GM19324 (cell line): Measurements from ENCODE around the gene OTOA.
"Not testable (repeated sequence)": the region's sequence is repeated elsewhere in the genome, so short reads cannot be mapped to it uniquely, and the experiment has no call there.

Experiments used
- ATAC-seq: cut with Tn5 transposase; IDR thresholded peaks from one replicate; pipeline ENCODE4 v1.9.1; 2021; ENCODE audit warnings: mild to moderate bottlenecking, moderate library complexity; ENCODE audit not compliant: unreplicated experiment, low FRiP score

OTOA gene

DNA sequence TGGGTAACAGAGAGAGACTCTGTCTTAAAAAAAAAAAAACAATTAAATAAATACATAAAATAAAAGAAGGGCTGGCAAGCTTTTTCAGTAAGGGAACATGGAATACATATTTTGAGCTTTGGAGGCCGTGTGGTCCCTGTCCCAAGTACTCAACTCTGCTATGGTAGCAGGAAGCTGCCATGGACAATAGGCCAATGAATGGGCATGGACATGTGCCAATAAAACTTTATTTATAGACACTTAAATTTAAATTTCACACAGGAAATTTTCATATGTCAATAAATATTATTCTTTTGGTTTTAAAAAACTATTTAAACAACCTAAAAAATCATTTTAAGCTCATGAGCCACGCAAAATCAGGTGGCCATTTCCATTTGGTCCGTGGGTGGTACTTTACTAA is 3.8 kb downstream of the OTOA start:
- ATAC-seq = no peak

DNA sequence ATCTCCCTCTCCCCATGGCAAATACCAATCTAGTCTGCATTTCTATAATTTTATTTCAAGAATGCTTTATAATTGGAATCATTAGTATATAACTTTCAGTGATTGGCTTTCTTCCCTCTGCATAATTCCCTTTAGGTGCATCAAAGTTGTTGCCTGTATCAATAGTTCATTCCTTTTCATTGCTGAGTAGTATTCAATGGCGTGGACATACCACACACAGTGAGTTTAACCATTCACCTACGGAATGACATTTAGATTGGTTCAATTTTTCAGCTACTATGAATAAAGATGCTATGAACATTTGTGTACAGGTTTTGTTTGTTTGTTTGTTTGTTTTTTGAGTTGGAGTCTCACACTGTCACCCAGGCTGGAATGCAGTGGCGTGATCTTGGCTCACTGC is 9.7 kb downstream of the OTOA start:
- no peak for ATAC-seq

DNA sequence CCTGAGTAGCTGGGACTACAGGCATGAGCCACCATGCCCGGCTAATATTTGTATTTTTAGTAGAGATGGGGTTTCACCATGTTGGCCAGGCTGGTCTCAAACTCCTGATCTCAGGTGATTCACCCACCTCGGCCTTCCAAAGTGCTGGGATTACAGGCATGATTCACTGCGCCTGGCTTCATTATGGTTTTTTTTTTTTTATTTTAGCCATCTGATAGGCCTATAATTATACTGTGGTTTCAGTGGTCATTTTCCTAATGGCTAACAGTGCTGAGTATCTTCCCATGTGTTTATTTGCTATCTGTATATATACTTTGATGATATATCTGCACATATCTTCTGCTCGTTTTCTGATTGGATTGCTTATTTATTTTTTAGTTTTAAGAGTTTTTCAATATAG is 10.7 kb downstream of the OTOA start:
- ATAC-seq = not testable (repeated sequence)

DNA sequence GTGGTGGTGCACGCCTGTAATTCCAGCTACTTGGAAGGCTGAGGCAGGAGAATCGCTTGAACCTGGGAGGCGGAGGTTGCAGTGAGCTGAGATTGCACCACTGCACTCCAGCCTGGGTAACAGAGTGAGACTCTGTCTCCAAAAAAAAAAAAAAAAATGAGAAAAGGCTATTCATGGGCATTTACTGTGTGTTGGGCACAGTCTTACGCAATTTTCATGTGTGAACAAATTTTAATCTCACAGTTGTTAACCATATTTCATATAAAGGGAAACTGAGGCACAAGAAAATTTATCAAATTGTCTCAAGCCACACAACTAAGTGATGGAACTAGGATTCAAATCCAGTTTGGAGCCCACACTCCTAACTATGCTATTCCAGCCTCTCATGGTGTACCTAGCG is 16.9 kb downstream of the OTOA start:
- ATAC-seq = not testable (repeated sequence)

DNA sequence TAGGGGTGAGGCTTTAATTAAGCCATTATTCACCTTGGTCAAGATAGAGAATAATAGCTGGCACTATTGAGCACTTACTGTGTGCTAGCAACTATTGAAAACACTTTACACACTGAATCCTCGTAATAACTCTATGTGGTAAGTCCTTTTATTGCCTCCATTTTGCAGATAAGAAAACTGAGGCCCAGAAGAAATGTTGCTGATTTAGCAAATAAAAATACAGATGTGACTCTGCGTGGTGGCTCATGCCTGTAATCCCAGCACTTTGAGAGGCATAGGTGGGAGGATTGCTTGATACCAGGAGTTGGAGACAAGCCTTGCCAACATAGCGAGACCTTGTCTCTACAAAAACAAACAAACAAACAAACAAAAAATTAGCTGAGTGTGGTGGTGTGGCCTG is 19.4 kb downstream of the OTOA start:
- ATAC-seq = no peak

DNA sequence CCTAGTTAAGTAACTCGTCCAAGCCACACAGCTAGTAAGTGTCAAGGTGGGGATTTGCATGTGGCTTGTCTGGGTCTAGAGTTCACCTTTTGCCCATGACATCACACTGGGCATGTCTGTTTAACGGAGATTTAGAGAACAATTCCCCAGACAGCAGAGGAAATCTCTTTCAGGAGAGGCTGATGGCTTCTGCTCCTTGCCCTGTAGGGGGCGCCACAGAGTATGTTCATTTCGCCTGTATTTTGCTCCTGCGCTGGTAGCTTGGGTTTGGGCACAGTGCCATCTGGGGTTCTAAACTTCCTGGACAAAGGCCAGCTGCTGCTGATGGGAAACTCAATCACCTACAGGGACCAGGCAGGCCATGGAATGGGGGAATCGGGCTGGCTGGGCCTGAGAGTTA is 20.4 kb downstream of the OTOA start:
- ATAC-seq = no peak

DNA sequence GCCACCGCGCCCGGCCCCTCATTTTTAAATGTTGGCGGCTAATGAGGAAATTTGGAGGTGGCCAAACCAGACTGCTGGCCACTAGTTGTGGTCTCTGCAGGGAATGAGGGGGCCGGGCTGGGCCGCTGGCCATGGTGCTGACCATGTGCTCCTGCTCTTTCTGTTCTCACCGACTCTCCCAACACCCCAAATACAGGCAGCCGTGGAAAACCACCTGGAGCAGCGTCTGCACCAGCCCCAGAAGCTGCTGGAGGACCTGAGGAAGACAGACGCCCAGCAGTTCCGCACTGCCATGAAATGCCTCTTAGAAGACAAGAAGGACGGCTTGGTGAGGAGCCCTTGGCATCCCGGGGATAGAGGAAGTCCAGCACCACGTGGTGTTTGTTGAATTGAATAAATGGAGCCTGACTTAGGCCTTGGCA is 21.3 kb downstream of the OTOA start:
- ATAC-seq = no peak

DNA sequence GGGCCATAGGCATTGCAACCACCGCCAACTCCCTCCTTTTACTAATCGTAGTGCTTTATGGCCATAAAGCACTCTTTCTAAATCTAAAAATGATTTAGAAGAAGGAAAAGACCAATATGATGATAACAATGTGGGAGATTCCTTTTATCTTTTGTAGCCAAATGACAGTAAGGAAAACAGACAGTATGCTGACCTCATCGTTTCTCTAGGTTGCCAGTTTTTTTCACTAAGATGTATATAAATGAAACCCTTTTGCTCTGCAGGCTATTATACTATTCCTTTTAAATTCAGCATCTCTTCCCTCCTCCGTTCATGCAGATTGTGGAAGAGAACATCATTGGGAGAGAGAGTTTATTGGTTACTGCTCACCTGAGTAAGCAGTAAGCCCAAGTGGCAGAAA is 25.3 kb downstream of the OTOA start:
- ATAC-seq = no peak

DNA sequence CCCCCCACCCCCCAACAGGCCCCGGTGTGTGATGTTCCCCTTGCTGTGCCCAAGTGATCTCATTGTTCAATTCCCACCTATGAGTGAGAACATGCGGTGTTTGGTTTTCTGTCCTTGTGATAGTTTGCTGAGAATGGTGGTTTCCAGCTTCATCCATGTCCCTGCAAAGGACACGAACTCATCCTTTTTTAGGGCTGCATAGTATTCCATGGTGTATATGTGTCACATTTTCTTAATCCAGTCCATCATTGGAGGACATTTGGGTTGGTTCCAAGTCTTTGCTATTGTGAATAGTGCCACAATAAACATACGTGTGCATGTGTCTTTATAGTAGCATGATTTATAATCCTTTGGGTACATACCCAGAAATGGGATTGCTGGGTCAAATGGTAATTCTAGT is 27.2 kb downstream of the OTOA start:
- not testable (repeated sequence) for ATAC-seq

DNA sequence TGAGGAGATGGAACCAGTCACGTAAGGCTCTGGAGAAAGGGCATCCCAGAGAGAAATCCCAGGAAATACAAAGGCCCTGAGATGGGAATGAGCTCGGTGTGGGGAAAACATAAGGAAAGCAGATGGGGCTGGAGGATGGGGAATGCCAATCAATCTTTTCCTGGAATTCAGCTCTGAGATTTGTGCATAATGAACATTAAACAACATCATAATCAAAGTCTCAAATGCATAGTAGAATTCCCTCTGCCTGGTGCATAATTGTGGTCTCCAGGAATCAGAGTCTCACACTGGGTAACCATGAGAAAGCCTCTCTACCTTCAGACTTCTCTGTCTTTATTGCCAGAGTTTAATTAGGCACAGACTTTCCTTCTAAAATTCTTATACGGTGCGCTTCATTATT is 30.8 kb downstream of the OTOA start:
- ATAC-seq = no peak

DNA sequence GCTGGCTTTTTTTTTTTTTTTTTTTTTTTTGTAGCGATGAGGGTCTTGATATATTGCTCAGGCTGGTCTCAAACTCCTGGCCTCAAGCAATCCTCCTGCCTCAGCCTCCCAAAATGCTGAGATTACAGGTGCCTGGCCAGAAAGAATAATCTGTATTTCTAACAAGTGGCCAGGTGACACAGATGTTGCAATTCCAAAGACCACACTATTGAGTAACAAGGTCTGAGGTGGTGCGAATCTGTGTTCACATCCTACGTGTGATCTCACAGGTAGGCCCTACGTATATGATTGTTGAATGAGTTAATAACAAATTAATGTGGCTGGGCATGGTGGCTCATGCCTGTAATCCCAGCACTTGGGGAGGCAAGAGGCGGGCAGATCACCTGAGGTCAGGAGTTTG is 33.3 kb downstream of the OTOA start:
- ATAC-seq = no peak

DNA sequence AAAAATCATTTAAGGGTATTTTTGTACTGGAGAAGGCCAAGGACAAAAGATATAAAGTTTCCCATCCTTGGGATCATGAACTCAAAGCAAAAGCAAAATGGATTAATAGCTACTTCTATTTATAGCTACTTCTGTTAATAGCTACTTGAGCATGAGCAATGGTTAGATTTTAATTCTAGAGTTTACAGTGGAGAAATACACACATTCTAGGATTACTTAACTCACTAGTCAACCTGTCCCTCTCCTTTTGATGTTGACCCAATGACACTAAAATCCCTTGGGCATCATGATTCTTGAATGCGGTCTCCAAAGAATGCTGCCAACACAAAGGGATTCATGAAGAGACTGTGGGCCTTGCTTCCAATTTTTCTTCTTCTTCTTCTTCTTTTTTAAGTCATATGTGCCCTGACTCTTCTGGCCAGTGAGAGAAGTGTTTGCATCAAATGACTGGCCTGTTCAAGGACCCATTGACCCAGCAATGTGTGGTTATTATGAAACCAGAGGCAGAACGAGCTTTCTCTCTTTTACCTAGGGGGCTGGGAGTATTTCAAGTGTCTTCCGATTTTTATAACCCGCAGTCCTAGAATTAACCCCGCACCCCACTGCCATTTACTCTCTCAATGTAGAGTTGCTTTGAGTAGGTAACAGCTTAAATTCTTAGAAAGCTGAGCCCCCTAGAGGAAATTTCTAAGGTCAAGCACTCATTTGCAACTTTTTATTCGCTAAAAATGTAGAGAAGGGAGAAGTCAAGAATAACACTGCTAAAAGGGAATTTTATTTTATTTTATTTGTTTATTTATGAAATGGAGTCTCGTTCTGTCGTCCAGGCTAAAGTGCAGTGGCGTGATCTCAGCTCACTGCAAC is 34.6 kb downstream of the OTOA start:
- ATAC-seq = no peak

DNA sequence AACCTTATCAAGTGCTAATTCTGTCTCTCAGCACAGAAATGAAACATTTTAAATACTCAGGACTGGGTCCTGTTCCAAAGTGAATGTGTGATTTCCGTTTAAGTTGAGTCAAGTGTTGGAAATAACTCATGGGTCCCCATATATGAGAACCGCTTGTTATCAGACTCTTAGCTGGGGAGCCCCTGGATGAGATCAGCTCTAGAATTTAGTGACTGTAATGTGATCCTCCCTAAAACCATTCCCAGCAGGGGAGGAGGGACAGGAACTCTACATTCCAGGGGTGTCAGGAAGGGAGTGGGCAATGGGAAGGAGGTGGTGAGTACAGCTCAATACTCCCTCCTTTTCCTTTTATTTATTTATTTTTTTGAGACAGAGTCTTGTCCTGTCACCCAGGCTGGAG is 37.5 kb downstream of the OTOA start:
- ATAC-seq = no peak

DNA sequence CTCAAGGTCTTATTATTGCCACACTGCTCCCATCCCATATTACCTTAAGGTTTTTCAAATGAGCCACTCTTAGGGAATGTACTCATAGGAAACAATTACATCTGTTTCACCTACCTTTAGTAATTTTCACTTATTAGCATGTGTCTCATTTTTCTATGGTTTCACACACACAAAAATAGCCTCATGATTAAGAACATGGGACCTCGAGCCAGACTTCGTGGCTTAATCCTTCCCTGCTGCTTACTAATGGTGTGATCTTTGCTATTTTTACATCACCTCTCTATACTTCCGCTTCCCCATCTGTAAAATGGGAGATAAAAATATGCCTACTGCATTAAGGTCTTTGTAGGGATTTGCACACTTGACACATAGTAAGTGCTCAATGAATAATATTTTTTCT is 38.5 kb downstream of the OTOA start:
- ATAC-seq = no peak

DNA sequence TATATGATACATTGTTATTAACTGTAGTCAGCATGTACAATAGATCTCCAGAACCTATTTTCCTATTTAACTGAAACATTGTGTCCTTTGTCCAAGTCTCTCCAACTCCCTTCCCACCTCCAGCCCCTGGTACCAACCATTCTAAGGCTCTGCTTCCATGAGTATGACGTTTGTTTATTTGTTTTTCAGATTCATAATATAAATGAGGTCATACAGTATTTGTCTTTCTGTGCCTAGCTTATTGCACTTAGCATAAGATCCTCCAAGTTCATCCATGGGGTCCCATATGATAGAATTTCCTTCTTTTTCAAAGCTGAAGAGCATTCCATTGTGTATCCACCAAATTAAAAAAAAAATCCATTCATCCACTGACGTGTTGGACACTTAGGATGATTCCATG is 39.4 kb downstream of the OTOA start:
- no peak for ATAC-seq

DNA sequence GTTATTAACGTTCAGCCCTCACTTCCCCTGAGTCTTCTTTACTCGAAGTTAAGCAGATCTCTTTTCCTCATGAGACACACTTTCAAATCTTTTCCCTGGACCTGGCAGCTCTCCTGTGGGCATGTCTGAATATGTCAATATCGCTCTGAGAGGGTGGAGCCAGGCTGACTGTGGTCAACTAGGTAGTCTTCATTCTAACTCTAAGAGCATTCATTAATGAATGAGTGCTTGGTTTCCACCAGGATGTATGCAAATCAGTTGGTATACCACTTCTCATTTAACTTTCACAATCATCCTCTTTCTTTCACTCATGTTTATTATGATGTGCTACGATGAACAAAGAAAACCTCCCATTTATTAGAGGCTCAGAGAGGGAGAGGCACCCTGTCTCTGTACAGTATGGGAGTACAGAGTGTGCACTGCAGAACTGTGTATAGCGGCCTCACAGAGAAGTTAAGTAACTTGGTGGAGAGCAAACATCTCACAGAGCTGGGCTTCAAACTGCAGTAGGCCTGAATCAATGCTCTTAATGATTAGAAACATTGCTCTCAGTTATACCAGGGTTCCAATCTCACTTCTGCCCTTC is 39.9 kb downstream of the OTOA start:
- peak; percentile 49 for ATAC-seq

DNA sequence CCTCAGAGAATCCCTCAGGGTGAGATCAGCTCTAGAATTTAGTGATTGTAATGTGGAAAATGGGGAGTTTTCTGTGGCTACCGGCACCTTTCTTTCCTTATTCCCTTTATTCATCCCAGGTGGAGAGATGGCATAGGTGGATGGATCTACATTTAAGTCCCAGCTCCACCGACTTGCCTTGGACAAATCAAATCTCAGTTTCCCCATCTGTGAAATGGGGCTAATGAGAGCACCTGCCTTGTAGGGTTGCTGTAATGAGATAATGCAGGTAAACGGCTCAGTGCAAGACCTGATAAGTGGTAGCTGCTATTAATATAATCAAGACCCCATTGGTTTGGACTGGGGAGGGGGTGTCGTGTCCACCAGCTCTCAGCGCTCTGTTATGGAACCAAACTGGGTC is 40.5 kb downstream of the OTOA start:
- no peak for ATAC-seq

DNA sequence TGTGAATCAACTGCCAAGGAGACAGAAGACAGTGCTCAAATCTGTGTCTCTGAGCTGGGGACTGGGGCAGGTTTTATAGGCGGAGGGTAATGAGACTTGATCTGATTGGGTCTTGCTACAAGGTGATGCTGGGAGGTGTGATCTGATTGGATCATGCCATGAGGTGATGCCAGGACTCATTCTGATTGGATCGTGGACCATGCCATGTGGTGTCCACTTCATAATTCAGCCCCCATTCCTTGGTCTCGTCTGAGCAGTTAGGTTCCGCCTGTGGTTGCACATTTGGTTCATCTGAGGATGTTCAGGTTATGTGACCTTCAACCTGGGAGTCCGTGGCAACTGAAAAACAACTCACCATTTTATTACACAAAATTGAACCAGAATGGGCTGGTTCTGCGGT is 41.0 kb downstream of the OTOA start:
- no peak for ATAC-seq

DNA sequence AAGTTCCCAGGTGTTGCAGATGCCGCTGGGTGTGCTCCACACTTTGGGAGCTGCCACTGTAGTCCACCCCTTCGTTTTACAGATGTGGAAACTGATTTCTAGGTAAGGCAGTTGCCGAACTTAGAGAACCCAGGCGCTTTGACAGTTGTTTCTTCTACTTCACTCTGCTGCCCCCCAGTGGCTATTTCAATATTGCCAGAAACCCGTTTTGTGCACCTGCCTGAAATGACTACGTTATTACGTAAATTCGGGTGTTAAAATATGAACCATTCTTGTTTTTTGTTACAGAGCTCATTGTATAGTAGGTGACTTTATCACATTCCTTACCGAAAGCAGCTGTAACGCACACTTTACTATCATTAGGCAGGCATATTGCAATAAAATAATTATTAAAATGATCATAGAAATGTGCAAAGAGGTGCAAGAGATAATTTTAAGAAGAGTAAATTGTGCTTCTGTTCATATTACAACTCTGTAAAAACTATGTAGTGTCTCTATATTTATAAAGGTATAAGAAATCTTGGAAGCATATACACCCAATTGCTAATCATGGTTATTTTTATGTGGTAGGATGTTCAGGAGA is 44.9 kb downstream of the OTOA start:
- ATAC-seq = no peak

DNA sequence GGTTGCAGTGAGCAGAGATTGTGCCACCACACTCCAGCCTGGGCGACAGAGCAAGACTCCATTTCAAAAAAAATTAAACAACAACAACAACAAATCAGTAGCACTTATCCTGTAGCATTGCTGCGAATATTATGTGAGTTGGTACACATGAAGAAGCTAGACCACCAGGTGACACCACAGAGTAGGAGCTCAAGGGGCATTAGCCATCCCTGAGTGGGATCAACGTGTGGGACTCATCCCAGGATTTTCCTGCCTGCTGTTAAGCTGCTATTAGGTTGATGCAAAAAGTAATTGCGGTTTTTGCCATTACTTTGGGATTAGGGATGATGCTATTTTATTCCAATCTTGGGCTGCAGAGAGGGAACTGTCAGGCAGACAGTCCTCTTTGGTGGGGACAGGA is 47.2 kb downstream of the OTOA start:
- ATAC-seq = no peak

DNA sequence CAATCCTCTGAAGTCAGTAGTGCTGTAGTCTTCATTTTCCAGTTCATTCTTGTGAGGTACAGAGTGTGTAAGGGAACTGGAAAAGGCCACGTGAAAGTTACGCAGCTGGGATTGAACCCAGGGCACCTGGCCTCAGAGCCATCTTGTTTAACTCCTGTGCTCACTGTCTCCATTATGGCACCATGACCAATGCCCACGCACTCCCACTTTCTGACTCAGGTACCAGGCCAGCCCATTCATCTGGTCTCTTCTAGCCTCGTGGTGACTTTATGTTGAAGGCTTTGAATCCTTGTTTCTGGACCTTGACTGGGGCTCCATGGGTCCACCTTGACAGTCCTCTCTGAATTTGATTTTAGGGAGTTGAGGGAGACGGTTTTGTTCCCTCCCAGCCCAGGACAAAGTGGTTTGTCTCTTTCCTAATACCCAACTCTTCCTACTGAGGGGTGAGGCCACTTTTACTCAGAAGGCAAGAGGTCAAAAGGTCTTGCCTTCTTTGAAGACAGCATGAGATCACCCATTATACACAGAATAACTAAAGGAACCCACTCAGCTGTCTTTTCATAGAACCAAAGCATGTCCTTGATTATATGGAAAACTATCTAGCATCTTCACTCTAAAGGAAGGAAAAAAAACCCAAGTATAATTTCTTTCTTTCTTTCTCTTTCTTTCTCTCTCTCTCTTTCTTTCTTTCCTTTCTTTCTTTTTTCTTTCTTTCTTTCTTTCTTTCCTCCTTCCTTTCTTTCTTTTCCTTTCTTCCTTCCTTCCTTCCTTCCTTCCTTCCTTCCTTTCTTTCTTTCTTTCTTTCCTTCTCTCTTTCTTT is 50.0 kb downstream of the OTOA start:
- ATAC-seq = no peak
